RWPE2 (cell line): Measurements from ENCODE around the gene BLOC1S6.

ENCODE experiments used
- ATAC-seq: fragments of 200-7000 bp; cut with Tn5 transposase; 3 replicates; pipeline ENCODE4 v1.9.1; 2021; ENCODE audit warnings: low read depth
- DNase-seq: peaks from one replicate; pipeline ENCODE4 v3.0.0-alpha.2; 2020; ENCODE audit warnings: low spot score
- H3K27ac ChIP-seq: fragments of 450-650 bp; 2 replicates; pipeline ENCODE4 v1.5.1; 2017; ENCODE audit warnings: mild to moderate bottlenecking; ENCODE audit not compliant: poor library complexity, severe bottlenecking
- H3K27me3 ChIP-seq: fragments of 250-450 bp; sonication (Bioruptor Pico); 2 replicates; pipeline ENCODE4 v1.5.1; 2021; ENCODE audit warnings: mild to moderate bottlenecking, moderate library complexity; ENCODE audit not compliant: insufficient read depth, poor library complexity, severe bottlenecking
- H3K36me3 ChIP-seq: fragments of 250-450 bp; sonication (Bioruptor Pico); 2 replicates; pipeline ENCODE4 v1.5.1; 2020; ENCODE audit warnings: low read depth, mild to moderate bottlenecking, moderate library complexity
- H3K4me1 ChIP-seq: fragments of 250-450 bp; sonication (Bioruptor Pico); 2 replicates; pipeline ENCODE4 v1.5.1; 2021; ENCODE audit warnings: mild to moderate bottlenecking, moderate library complexity; ENCODE audit not compliant: insufficient read depth, poor library complexity, severe bottlenecking
- H3K4me3 ChIP-seq: fragments of 250-450 bp; sonication (Bioruptor Pico); 2 replicates; pipeline ENCODE4 v1.5.1; 2021; ENCODE audit warnings: mild to moderate bottlenecking, moderate library complexity; ENCODE audit not compliant: severe bottlenecking
- H3K9me3 ChIP-seq: fragments of 250-450 bp; sonication (Bioruptor Pico); 2 replicates; pipeline ENCODE4 v1.5.1; 2021; ENCODE audit warnings: mild to moderate bottlenecking, moderate library complexity; ENCODE audit not compliant: severe bottlenecking
- TF ChIP-seq, protein P1 (sequence below): fragments of 450-650 bp; IDR thresholded peaks from one replicate; pipeline ENCODE4 v1.5.1; 2017; ENCODE audit warnings: mild to moderate bottlenecking, moderate library complexity; ENCODE audit not compliant: poor library complexity, severe bottlenecking

The BLOC1S6 gene

DNA sequence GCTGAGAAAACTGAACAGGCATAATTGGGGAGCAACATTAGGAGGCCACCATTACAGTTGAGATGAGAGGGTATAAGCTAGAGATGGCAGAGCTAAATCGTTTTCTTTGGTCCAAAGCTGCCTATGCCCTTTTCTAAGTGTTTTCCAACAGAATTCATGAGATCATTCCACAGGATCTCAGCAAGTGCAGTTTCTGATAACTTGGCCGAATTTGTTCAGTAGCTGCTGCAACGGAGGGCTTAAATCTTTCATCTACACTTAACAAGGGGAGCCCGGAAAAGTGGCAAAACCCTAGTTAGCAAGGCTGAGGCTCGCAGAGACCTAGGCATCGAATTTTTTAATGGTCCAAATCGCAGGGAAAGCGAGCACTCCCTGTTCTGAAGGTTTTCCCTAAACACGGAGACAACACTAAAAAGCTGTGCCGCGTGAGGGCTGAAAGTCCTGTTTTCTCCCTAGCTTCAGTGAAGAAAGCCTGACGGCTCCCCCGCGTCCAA is 531 bp upstream of the BLOC1S6 start:
- peaks cover 4% of the 10 kb centered on the region for H3K36me3 ChIP-seq
- ATAC-seq, result peak; percentile 3
- H3K9me3 ChIP-seq, result no peaks in the 10 kb centered on the region
- DNase-seq, result no peak
- peak overlapping the region; percentile 73 for H3K27ac ChIP-seq
- H3K4me1 ChIP-seq, result peaks cover 18% of the 10 kb centered on the region
- TF ChIP-seq, protein P1, sequence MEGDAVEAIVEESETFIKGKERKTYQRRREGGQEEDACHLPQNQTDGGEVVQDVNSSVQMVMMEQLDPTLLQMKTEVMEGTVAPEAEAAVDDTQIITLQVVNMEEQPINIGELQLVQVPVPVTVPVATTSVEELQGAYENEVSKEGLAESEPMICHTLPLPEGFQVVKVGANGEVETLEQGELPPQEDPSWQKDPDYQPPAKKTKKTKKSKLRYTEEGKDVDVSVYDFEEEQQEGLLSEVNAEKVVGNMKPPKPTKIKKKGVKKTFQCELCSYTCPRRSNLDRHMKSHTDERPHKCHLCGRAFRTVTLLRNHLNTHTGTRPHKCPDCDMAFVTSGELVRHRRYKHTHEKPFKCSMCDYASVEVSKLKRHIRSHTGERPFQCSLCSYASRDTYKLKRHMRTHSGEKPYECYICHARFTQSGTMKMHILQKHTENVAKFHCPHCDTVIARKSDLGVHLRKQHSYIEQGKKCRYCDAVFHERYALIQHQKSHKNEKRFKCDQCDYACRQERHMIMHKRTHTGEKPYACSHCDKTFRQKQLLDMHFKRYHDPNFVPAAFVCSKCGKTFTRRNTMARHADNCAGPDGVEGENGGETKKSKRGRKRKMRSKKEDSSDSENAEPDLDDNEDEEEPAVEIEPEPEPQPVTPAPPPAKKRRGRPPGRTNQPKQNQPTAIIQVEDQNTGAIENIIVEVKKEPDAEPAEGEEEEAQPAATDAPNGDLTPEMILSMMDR, result no peak
- H3K4me3 ChIP-seq, result peak overlapping the region; percentile 80
- H3K27me3 ChIP-seq, result no peaks in the 10 kb centered on the region

DNA sequence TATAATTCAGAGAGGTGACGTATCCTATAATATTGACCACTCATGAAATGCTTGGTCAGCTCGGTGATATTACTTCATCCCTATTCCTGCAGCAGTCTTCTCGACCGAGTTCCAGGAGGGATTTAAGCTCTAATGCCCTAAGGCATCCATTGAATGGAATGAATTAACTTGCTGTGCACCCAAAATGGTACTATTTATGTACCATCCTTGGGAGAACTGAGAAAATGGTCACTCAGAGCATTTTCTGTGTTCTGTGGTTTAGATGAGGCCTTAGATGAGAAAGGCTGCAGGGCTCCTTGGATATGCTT is 638 bp downstream of the BLOC1S6 start:
- H3K27me3 ChIP-seq, result no peaks in the 10 kb centered on the region
- no peak for DNase-seq
- no peaks in the 10 kb centered on the region for H3K9me3 ChIP-seq
- TF ChIP-seq, protein P1, result no peak
- H3K27ac ChIP-seq, result peak overlapping the region; percentile 73
- H3K4me3 ChIP-seq, result peak overlapping the region; percentile 80
- H3K4me1 ChIP-seq, result peaks cover 18% of the 10 kb centered on the region
- ATAC-seq, result no peak
- peaks cover 16% of the 10 kb centered on the region for H3K36me3 ChIP-seq

DNA sequence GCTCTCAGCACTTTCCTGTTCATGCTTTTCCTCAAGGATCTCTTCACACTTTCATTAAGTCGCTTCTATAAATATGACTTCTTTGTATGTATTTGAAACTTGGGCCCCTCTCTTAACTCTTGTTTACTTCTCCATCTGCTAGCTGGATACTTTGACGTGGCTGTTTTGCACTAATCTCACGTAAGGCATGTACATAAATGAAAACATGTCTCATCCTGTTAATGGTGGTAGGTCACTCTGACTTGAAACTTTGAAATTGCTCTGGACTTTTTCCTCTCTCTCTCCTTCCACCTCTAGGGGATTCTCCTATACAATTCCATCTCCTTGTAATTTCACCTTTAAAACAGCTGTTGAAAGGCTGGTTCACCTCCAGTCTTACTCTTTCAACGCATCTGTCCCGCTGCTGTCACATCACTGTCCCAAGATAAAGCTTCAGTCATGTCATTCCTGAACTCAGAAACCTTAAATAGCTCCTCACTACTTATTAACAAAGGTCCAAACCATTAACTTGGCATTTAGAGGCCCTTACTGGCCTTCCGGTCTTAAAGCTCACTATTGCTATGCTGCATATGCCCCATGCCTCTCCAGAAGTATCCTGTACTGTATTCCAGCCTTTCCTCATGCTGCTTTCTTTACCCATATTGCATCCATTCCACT is 1.2 kb downstream of the BLOC1S6 start:
- DNase-seq, result no peak
- Histone ChIP-seq H3K4me3 (peak overlapping the region; percentile 80), H3K9me3 (no peaks in the 10 kb centered on the region)

DNA sequence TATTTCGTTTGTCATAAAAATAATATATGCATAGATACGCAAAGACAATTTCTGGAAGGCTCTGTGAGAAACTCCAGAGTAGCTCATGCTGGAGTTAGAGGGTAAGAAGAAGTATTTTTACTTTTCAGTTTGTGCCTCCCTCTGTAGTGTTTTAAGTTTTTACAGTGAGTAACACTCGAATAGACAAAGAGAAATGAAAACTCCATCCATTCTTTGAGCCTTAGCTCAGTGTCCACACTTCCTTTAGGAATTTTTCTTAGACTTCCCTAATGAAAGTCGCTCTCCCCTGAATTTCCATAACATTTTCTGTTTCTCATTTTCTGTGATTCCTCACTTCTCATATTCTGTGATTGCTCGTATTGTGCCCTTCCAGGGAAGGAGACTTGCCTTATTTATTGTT is 2.1 kb downstream of the BLOC1S6 start:
- DNase-seq (no peak), ATAC-seq (no peak)
- H3K9me3 ChIP-seq, result no peaks in the 10 kb centered on the region
- no peaks in the 10 kb centered on the region for H3K27me3 ChIP-seq
- TF ChIP-seq, protein P1, result no peak
- H3K27ac ChIP-seq, result no peak overlapping the region
- peaks cover 18% of the 10 kb centered on the region for H3K4me1 ChIP-seq
- H3K4me3 ChIP-seq, result no peak overlapping the region
- H3K36me3 ChIP-seq, result peaks cover 25% of the 10 kb centered on the region

More for the DNA sequence above, 1.2 kb downstream of the BLOC1S6 start:
- no peaks in the 10 kb centered on the region for H3K27me3 ChIP-seq
- TF ChIP-seq, protein P1, result no peak
- peak overlapping the region; percentile 73 for H3K27ac ChIP-seq
- ATAC-seq, result peak; percentile 18; the same call in 1 of the 3 replicates
- peaks cover 18% of the 10 kb centered on the region for H3K4me1 ChIP-seq
- peaks cover 17% of the 10 kb centered on the region for H3K36me3 ChIP-seq

DNA sequence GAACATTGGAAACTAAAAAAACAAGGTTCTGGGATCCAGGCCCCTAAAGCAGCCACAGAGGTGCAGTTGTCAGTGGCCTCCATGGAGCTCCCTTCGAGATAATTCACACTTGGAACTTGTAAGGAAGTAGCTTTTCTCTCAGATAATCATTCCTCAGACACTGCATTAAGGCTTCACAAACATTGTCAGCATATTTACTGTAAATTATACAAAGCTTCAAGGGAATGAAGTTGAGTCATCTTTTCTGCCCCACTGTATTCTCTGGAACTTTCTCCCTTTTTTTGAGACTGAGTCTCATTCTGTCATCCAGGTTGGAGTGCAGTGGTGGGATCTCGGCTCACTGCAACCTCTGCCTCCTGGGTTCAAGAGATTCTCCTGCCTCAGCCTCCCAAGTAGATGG is 7.1 kb downstream of the BLOC1S6 start:
- Histone ChIP-seq H3K27ac (no peak overlapping the region), H3K9me3 (peaks cover 2% of the 10 kb centered on the region), H3K4me3 (no peak overlapping the region), H3K36me3 (peaks cover 57% of the 10 kb centered on the region), H3K4me1 (peaks cover 5% of the 10 kb centered on the region), H3K27me3 (no peaks in the 10 kb centered on the region)
- ATAC-seq (no peak), DNase-seq (no peak)
- TF ChIP-seq, protein P1, result no peak
